ENCODE measurements around the gene HSP90AB1.

DNA sequence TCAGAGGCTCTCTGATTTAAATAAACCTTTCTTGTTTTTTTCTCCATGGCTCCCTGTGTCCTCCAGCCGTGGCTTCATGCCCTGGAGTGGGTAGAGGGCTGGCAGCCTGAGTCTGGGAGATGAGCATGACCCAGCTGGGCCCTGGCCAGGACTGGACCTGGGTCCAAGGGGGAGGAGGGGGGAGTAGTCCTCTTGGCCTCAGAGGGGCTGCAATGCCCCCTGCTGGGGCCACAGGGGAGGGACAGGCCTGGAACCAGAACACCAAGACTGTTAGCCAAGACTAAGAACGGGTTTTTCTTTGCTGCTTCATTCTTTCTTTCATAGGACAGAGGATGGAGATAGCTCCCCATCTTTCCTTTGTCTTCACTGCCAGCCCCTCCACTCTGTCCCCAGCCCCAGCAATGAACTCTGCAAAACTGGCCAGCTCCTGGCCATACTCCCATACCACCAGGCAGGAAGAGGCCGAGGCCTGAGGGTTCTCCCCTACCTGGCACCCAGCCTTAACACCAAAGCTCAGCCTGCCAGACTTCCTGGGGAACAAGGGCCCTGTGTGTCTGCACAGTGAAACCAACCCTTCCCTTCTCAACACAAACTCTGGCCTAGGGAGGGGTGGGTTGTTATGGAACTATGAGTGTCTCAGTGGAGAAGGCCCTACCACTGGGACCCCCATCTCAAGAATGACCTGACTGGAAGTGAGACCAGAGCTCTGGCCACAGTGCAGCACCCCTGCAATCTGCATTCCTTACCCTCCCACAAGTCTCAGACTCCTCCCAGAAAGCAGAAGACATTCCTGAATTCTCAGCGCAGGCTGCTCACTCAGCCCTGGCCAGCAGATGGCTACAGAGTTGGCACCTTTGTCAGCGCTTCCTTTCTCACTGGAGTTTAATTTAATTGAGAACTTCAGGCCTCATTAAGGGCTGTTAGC is 12.5 kb upstream of the HSP90AB1 start:
- TF ChIP-seq POLR2A (IDR thresholded peaks at IDR 0.05; ENCODE audit: low read length), result no peak
- TF ChIP-seq GATA1 (IDR thresholded peaks at IDR 0.05; ENCODE audit: low read depth, low read length), result no peak

Measured in erythroblast (primary cell).